ENCODE measurements around the gene LIN7A.

Gene LIN7A

DNA sequence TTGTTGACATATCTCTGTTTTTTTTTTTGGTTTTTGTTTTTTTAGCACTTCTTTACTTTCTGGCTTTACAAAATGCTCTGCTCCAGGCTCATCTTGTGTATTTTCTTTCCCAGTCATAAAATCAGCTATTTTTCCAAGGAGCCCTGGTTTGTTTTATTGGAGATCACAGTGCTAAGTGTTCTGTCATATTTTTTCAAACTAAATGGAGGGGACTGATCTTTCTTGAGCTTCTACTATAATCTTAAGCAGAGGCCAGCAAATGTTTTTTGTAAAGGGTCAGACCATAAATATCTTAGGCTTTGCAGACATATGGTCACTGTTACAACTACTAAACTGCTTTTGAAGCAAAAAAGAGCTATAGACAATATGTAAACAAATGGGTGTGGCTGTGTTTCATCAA lies 30.6 kb upstream of the LIN7A start:
- no peak overlapping the region for H3K4me3 ChIP-seq (ENCODE audit: low read depth in 1 of 2, low read length in 1 of 2)
- H3K9me3 ChIP-seq = no peaks in the 10 kb centered on the region
- no peaks in the 10 kb centered on the region for H3K27me3 ChIP-seq
- H3K36me3 ChIP-seq = no peaks in the 10 kb centered on the region
- no peak overlapping the region for H3K27ac ChIP-seq
- no peaks in the 10 kb centered on the region for H3K4me1 ChIP-seq (ENCODE audit: control insufficient read depth in 1 of 2, insufficient read depth in 1 of 2, low read depth in 1 of 2, low read length in 1 of 2)
- TF ChIP-seq CTCF (IDR thresholded peaks at IDR 0.05) = no peak

DNA sequence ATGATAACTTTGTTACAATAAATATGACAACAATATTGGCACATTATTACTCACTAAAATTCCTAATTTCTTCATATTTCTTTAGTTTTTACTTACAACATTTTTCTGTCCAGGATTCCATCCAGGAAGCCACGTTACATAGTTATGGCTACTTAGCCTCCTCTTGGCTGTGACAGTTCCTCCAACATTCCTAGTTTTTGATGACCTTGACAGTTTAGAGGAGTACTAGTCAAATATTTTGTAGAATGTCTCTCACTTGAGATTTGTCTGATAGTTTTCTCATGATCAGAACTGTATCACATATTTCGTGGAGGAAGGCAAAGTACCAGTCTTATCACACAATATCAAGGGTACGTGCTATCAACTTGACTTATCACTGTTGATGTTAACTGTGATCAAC lies 29.8 kb upstream of the LIN7A start:
- no peaks in the 10 kb centered on the region for H3K36me3 ChIP-seq
- no peak for TF ChIP-seq CTCF (IDR thresholded peaks at IDR 0.05)
- H3K9me3 ChIP-seq = no peaks in the 10 kb centered on the region
- no peak overlapping the region for H3K4me3 ChIP-seq (ENCODE audit: low read depth in 1 of 2, low read length in 1 of 2)
- no peaks in the 10 kb centered on the region for H3K4me1 ChIP-seq (ENCODE audit: control insufficient read depth in 1 of 2, insufficient read depth in 1 of 2, low read depth in 1 of 2, low read length in 1 of 2)
- H3K27ac ChIP-seq = no peak overlapping the region
- no peaks in the 10 kb centered on the region for H3K27me3 ChIP-seq

GRCh38 chr12:80966001-80966400 lies 28.3 kb upstream of the LIN7A start:
- Histone ChIP-seq H3K36me3 (no peaks in the 10 kb centered on the region), H3K9me3 (no peaks in the 10 kb centered on the region), H3K4me3 (ENCODE audit: low read depth in 1 of 2, low read length in 1 of 2) (no peak overlapping the region), H3K27ac (no peak overlapping the region), H3K27me3 (no peaks in the 10 kb centered on the region), H3K4me1 (ENCODE audit: control insufficient read depth in 1 of 2, insufficient read depth in 1 of 2, low read depth in 1 of 2, low read length in 1 of 2) (no peaks in the 10 kb centered on the region)
- TF ChIP-seq CTCF (IDR thresholded peaks at IDR 0.05) = no peak

GRCh38 chr12:80958162-80958561 lies 20.4 kb upstream of the LIN7A start:
- Histone ChIP-seq H3K27me3 (no peaks in the 10 kb centered on the region), H3K36me3 (no peaks in the 10 kb centered on the region), H3K4me3 (ENCODE audit: low read depth in 1 of 2, low read length in 1 of 2) (no peak overlapping the region), H3K4me1 (ENCODE audit: control insufficient read depth in 1 of 2, insufficient read depth in 1 of 2, low read depth in 1 of 2, low read length in 1 of 2) (peaks cover 5 to 11% of the 10 kb centered on the region in 2 experiments), H3K9me3 (no peaks in the 10 kb centered on the region), H3K27ac (peak overlapping the region; percentile 50)
- no peak for TF ChIP-seq CTCF (IDR thresholded peaks at IDR 0.05)

- peaks cover 5 to 11% of the 10 kb centered on the region in 2 experiments for H3K4me1 ChIP-seq (ENCODE audit: control insufficient read depth in 1 of 2, insufficient read depth in 1 of 2, low read depth in 1 of 2, low read length in 1 of 2)
- TF ChIP-seq CTCF (IDR thresholded peaks at IDR 0.05) = no peak
- no peaks in the 10 kb centered on the region for H3K9me3 ChIP-seq
- H3K27ac ChIP-seq = no peak overlapping the region
- no peaks in the 10 kb centered on the region for H3K27me3 ChIP-seq
- H3K4me3 ChIP-seq (ENCODE audit: low read depth in 1 of 2, low read length in 1 of 2) = no peak overlapping the region
- H3K36me3 ChIP-seq = no peaks in the 10 kb centered on the region
These were observed 17.3 kb upstream of the LIN7A start for GRCh38 chr12:80954857-80955520.
